Endothelial cell (in vitro differentiated cells): ENCODE data around the gene EIF4G3. TPM values are rescaled to one million over a fixed set of nuclear protein-coding genes. Genes with fewer than 3 reads are reported as not detected.
A peak's percentile ranks its signal among the peaks of the same experiment; 100 is the strongest.

ENCODE experiments used
- DNase-seq: peaks from one replicate; pipeline ENCODE4 v3.0.0; 2021; ENCODE audit warnings: low spot score
- H3K27ac Mint-ChIP-seq: one replicate; pipeline ENCODE4 v1.8.0; 2021; ENCODE audit warnings: mixed read lengths, inconsistent platforms; ENCODE audit not compliant: unreplicated experiment
- H3K27me3 Mint-ChIP-seq: one replicate; pipeline ENCODE4 v1.8.0; 2021; ENCODE audit warnings: mild to moderate bottlenecking, moderate library complexity, mixed read lengths, inconsistent platforms; ENCODE audit not compliant: unreplicated experiment
- H3K36me3 Mint-ChIP-seq: one replicate; pipeline ENCODE4 v1.8.0; 2021; ENCODE audit warnings: mild to moderate bottlenecking, low read depth, mixed read lengths, inconsistent platforms; ENCODE audit not compliant: unreplicated experiment
- H3K4me1 Mint-ChIP-seq: one replicate; pipeline ENCODE4 v1.8.0; 2021; ENCODE audit warnings: mild to moderate bottlenecking, mixed read lengths, inconsistent platforms; ENCODE audit not compliant: unreplicated experiment
- H3K4me3 Mint-ChIP-seq: one replicate; pipeline ENCODE4 v1.8.0; 2021; ENCODE audit warnings: mild to moderate bottlenecking, mixed read lengths, inconsistent platforms; ENCODE audit not compliant: unreplicated experiment
- H3K9me3 Mint-ChIP-seq: one replicate; pipeline ENCODE4 v1.8.0; 2021; ENCODE audit warnings: mixed read lengths, inconsistent platforms; ENCODE audit not compliant: unreplicated experiment
- total RNA-seq: library from RNA; stranded (reverse); fragmentation: NEBNext Ultra II Directional; extraction: Animal tissue kit (Norgen Biotek cat#: 25700); gene quantifications from one replicate; pipeline ENCODE4 v1.2.1, GENCODE V29; 2021; ENCODE audit not compliant: unreplicated experiment
- TF ChIP-seq, protein P1 (sequence below): fragments of 200-600 bp; sonication (generic); IDR thresholded peaks from one replicate; pipeline ENCODE4 v1.5.0; 2021; ENCODE audit warnings: antibody characterized with exemption; ENCODE audit not compliant: unreplicated experiment

EIF4G3 gene
- total RNA-seq, 1 donor from 2014 or later, result 87.6 TPM

DNA sequence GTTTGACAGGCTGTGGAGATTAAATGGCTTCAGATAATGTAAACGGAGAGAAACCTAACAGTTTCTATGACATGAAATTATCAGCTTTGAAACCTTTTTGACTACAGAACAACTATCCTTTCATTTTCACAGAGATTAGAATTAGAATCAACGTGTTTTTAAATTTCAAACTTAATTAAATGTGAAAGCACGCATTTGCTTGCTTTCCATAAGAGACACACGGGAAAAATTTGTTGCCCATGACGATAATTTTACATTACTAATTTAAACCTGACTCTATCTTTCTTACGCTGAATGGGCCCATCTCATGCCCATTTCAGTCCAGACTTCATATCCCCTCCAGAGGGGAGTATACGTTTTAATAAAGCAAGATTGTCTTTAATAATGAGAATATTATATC is 297.9 kb downstream of the EIF4G3 start:
- no peak for DNase-seq
- H3K27ac Mint-ChIP-seq, result no peak overlapping the region
- H3K9me3 Mint-ChIP-seq, result no peaks in the 10 kb centered on the region
- H3K4me3 Mint-ChIP-seq, result no peak overlapping the region
- TF ChIP-seq, protein P1, sequence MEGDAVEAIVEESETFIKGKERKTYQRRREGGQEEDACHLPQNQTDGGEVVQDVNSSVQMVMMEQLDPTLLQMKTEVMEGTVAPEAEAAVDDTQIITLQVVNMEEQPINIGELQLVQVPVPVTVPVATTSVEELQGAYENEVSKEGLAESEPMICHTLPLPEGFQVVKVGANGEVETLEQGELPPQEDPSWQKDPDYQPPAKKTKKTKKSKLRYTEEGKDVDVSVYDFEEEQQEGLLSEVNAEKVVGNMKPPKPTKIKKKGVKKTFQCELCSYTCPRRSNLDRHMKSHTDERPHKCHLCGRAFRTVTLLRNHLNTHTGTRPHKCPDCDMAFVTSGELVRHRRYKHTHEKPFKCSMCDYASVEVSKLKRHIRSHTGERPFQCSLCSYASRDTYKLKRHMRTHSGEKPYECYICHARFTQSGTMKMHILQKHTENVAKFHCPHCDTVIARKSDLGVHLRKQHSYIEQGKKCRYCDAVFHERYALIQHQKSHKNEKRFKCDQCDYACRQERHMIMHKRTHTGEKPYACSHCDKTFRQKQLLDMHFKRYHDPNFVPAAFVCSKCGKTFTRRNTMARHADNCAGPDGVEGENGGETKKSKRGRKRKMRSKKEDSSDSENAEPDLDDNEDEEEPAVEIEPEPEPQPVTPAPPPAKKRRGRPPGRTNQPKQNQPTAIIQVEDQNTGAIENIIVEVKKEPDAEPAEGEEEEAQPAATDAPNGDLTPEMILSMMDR, result no peak
- H3K4me1 Mint-ChIP-seq, result peaks cover 4% of the 10 kb centered on the region
- no peaks in the 10 kb centered on the region for H3K27me3 Mint-ChIP-seq
- peaks cover 9% of the 10 kb centered on the region for H3K36me3 Mint-ChIP-seq

DNA sequence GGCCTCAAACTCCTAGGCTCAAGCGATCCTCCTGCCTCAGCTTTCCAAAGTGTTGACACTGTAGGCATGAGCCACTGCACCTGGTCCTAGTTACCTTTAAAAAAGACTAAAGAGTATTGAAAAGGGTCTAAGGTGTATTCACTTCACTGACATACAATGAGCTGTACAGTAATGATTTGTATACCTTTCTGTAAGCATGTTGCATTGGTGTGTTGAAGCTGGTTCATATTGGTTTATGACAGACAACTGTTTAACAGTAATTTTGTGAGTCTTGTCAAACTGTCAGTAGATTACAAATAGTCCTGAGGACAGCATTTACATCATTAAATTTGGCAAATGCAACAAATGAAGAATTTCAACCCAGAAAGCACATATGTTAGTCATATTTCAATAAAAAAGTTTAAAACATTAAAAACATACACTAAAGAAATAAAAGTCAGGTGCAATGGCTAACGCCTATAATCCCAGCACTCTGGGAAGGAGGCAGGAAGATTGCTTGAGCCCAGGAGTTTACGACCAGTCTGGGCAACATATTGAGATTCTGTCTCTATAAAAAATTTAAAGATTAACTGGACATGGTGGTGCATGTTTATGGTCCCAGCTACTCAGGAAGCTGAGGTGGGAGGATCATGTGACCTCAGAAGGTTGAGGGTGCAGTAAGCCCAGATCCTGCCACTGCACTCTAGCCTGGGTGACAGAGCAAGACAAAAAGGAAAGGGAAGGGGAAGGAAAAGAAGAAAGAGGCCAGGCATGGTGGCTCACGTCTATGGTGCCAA is 301.3 kb downstream of the EIF4G3 start:
- no peaks in the 10 kb centered on the region for H3K27me3 Mint-ChIP-seq
- peaks cover 9% of the 10 kb centered on the region for H3K36me3 Mint-ChIP-seq
- no peak overlapping the region for H3K4me3 Mint-ChIP-seq
- peaks cover 6% of the 10 kb centered on the region for H3K4me1 Mint-ChIP-seq
- no peaks in the 10 kb centered on the region for H3K9me3 Mint-ChIP-seq
- DNase-seq, result no peak
- TF ChIP-seq, protein P1, result no peak
- no peak overlapping the region for H3K27ac Mint-ChIP-seq

DNA sequence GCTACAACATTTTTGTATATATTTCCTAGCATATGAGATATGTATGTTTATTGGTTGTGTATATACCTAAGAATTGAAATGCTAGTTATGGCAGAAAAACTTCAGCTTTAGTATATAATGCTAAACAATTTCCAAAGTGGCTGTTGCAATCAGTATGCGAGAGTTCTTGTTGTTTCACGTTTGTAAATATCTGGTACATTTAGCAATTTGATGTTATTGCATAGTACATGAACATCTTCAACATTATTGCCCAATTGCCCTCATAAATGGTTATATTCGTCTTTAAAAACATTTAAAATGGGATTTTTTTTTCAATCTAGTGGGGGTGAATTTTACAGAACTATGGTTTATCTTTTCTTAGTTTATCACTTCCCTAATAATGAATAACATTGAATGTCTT is 303.4 kb downstream of the EIF4G3 start:
- H3K27me3 Mint-ChIP-seq, result no peaks in the 10 kb centered on the region
- H3K4me1 Mint-ChIP-seq, result peaks cover 2% of the 10 kb centered on the region
- H3K4me3 Mint-ChIP-seq, result no peak overlapping the region
- H3K9me3 Mint-ChIP-seq, result no peaks in the 10 kb centered on the region
- no peak for DNase-seq
- TF ChIP-seq, protein P1, result no peak
- H3K27ac Mint-ChIP-seq, result no peak overlapping the region
- peaks cover 5% of the 10 kb centered on the region for H3K36me3 Mint-ChIP-seq

DNA sequence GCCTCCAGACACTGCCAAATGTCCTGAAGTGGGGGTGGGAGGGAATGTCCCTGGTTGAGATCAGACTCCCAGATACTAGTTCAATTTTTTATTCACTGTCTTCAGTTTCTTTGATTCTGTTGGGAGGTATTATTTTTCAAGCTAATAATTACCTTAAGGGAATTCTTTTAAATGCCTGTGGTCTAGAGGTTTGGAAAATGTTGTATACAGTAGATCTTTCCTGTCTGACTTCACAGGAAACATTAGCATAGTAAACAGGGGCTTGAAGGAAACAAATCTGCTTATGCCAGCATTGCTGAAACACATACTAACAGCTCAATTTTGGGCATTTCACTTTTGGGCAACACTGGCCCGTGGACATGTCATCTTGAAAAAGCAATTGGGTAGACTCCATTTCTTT is 305.3 kb downstream of the EIF4G3 start:
- Mint-ChIP-seq H3K36me3 (peaks cover 8% of the 10 kb centered on the region), H3K27ac (peak overlapping the region; percentile 27), H3K27me3 (no peaks in the 10 kb centered on the region), H3K9me3 (no peaks in the 10 kb centered on the region), H3K4me1 (peaks cover 2% of the 10 kb centered on the region), H3K4me3 (no peak overlapping the region)
- no peak for DNase-seq
- TF ChIP-seq, protein P1, result no peak

DNA sequence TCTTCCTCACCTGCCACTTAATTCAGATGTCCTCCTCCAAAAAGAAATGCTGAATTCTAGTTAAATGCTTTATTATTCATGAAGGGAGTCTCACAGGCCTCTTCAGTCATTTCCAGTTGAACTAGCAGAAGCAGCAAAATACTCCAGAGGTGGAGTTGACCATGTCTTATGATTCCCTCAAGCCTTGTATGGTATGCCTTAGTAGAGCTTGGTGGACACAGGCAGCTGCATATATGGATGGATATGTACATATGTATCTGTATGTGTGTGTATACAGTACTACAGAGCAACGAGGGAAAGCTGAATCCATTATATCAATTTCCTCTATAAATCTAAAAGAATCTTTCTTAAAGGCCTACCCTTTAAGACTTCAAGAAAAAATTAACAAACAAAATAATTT is 306.0 kb downstream of the EIF4G3 start:
- H3K9me3 Mint-ChIP-seq, result no peaks in the 10 kb centered on the region
- no peak overlapping the region for H3K27ac Mint-ChIP-seq
- peaks cover 7% of the 10 kb centered on the region for H3K36me3 Mint-ChIP-seq
- DNase-seq, result no peak
- TF ChIP-seq, protein P1, result no peak
- peaks cover 2% of the 10 kb centered on the region for H3K4me1 Mint-ChIP-seq
- no peak overlapping the region for H3K4me3 Mint-ChIP-seq
- H3K27me3 Mint-ChIP-seq, result no peaks in the 10 kb centered on the region
